Measurements from ENCODE around the gene MAN1A2.

DNA sequence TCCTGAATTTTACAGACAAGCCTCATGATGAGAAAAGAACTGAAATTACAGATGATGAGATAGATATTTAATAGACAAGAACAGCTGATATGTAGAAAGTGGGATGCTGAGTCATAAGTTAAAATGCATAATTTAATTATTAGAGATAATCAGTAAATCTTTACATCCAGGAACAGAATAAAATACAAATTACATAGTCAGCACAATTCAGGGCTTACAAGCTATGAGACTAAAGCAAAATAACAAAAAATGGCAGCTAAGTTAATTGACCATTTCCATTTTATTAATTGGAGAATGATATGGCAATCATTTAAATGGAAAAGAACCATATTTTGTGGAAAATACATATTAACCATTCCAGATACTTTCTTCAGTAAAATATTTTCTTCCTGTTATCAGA lies 40.2 kb upstream of the MAN1A2 start:
- TF ChIP-seq, protein P1, sequence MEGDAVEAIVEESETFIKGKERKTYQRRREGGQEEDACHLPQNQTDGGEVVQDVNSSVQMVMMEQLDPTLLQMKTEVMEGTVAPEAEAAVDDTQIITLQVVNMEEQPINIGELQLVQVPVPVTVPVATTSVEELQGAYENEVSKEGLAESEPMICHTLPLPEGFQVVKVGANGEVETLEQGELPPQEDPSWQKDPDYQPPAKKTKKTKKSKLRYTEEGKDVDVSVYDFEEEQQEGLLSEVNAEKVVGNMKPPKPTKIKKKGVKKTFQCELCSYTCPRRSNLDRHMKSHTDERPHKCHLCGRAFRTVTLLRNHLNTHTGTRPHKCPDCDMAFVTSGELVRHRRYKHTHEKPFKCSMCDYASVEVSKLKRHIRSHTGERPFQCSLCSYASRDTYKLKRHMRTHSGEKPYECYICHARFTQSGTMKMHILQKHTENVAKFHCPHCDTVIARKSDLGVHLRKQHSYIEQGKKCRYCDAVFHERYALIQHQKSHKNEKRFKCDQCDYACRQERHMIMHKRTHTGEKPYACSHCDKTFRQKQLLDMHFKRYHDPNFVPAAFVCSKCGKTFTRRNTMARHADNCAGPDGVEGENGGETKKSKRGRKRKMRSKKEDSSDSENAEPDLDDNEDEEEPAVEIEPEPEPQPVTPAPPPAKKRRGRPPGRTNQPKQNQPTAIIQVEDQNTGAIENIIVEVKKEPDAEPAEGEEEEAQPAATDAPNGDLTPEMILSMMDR (IDR thresholded peaks at IDR 0.05) = no peak
- TF ChIP-seq POLR2A (IDR thresholded peaks at IDR 0.05) (no peak), POLR2AphosphoS5 (IDR thresholded peaks at IDR 0.05; ENCODE audit: insufficient read depth in 1 of 2, low read depth in 1 of 2) (no peak)

All from vagina (tissue), 2 donors.